ENCODE results near the gene LDLRAD4. TPM values are rescaled to one million over a fixed set of nuclear protein-coding genes. Genes with fewer than 3 reads are reported as not detected.

LDLRAD4 gene
- total and polyA plus RNA-seq, 9 of the 15 experiments (the other 6 are each of a cell fraction or from before 2014, with no cell fraction given), result 0.01 TPM; not detected in 8

GRCh38 chr18:13538630-13539029, 320.1 kb downstream of the LDLRAD4 start (continued):
- TF ChIP-seq, protein P1, sequence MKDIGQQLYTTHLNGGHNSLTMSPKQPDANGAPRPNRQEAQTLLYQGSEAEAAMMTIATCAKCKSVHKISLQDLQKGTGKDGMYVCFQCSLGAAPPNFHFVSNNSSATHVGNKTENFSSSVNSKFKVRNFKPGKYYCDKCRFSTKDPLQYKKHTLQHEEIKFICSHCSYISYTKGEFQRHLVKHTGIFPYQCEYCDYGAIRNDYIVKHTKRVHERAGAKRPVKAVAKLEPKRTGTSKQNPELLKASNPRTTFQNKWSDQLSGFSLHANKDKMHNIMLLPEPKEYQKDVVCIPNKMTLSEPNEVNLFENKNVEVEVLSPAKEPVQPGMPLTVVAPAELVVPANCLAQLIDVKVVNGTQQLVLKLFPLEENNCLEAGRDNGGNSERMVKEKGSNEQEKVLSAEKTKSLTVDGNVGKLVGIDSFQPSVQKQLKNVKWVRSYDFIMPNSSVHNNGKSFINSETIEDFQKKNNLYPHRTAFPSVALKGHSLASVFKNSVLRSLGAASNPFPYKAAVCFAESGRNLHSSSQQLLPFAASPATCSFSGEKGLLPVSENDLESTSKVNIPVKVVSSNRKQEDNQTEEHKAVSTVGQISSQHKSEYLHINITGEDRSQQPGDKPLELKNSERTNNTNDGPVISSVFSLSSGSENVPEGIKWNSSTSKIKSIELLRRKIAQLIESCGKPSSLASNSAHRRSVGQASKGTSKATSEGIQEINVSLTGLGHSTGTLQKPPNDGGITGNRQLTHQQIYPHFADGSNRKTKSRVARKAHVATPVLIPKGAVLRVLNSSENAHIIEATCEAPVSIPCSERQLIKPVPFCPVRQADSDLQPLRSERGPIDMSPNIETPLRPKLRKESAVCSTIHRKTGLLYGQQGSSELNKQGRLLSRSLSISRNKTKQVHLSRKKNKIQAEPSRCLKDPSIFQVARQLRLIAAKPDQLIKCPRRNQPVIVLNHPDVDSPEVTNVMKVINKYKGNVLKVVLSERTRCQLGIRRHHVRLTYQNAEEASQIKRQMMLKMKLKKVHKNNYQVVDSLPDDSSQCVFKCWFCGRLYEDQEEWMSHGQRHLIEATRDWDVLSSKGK (CRISPR knock-in tag; IDR thresholded peaks at IDR 0.05), result no peak
- TF ChIP-seq SRF (CRISPR knock-in tag; IDR thresholded peaks at IDR 0.05), result no peak
- TF ChIP-seq ZNF407 (IDR thresholded peaks at IDR 0.05; ENCODE audit: low read depth), result no peak
- TF ChIP-seq, protein P2, sequence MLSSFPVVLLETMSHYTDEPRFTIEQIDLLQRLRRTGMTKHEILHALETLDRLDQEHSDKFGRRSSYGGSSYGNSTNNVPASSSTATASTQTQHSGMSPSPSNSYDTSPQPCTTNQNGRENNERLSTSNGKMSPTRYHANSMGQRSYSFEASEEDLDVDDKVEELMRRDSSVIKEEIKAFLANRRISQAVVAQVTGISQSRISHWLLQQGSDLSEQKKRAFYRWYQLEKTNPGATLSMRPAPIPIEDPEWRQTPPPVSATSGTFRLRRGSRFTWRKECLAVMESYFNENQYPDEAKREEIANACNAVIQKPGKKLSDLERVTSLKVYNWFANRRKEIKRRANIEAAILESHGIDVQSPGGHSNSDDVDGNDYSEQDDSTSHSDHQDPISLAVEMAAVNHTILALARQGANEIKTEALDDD (IDR thresholded peaks at IDR 0.05), result no peak
- TF ChIP-seq ZBTB8A (IDR thresholded peaks at IDR 0.05; ENCODE audit: partially characterized antibody), result no peak
- TF ChIP-seq MXD1 (CRISPR knock-in tag; IDR thresholded peaks at IDR 0.05; ENCODE audit: borderline replicate concordance, poor library complexity, severe bottlenecking), result no peak

All from K562 (cell line).